Prostate gland (tissue), 2 donors: ENCODE results near the gene CTR9.

ENCODE experiments used
- CTCF ChIP-seq, 4 experiments: fragments of 200-600 bp in 2 of 4; fragments of 450-650 bp in 2 of 4; sonication (generic) in 2 of 4; IDR thresholded peaks; 1 replicate in 3 of 4; 2 replicates in 1 of 4; pipeline ENCODE4 v1.5.1; 2016 to 2019; ENCODE audit warnings: antibody characterized with exemption in 4 of 4, mild to moderate bottlenecking in 2 of 4, moderate library complexity in 2 of 4
- POLR2A ChIP-seq: fragments of 450-650 bp; IDR thresholded peaks from one replicate; pipeline ENCODE4 v1.6.1; 2016; ENCODE audit warnings: antibody characterized with exemption, mild to moderate bottlenecking
- POLR2AphosphoS5 ChIP-seq: sonication (generic); formaldehyde crosslinking; IDR thresholded peaks from one replicate; pipeline ENCODE4 v1.6.1; 2017; ENCODE audit warnings: antibody characterized with exemption

GRCh38 chr11:10722307-10722706, 28.7 kb upstream of the CTR9 start:
- TF ChIP-seq POLR2A: no peak
- no peak for TF ChIP-seq CTCF (IDR thresholded peaks at IDR 0.05)
- TF ChIP-seq POLR2AphosphoS5: no peak
